NCI-H2029 (cell line): ENCODE results near the gene CAMK1D.

ENCODE experiments used
- DNase-seq: peaks from one replicate; lab custom pipeline; 2025; lab: John Stamatoyannopoulos, UW

CAMK1D gene

GRCh38 chr10:12403119-12403518 is 53.8 kb downstream of the CAMK1D start:
- DNase-seq, result no peak

- peak; percentile 37 for DNase-seq
These were observed 56.3 kb downstream of the CAMK1D start for GRCh38 chr10:12405342-12406320.

GRCh38 chr10:12406764-12407400 is 57.5 kb downstream of the CAMK1D start:
- no peak for DNase-seq

GRCh38 chr10:12408472-12408871 is 59.1 kb downstream of the CAMK1D start:
- DNase-seq, result no peak

GRCh38 chr10:12409161-12409560 is 59.8 kb downstream of the CAMK1D start:
- no peak for DNase-seq

- no peak for DNase-seq
These were observed 60.3 kb downstream of the CAMK1D start for GRCh38 chr10:12409613-12410012.

GRCh38 chr10:12412666-12413368 is 63.5 kb downstream of the CAMK1D start:
- no peak for DNase-seq

GRCh38 chr10:12413369-12413711 is 64.0 kb downstream of the CAMK1D start:
- DNase-seq, result no peak

GRCh38 chr10:12414278-12414989 is 65.1 kb downstream of the CAMK1D start:
- DNase-seq, result no peak

GRCh38 chr10:12416344-12417050 is 67.2 kb downstream of the CAMK1D start:
- no peak for DNase-seq

GRCh38 chr10:12417331-12417730 is 68.0 kb downstream of the CAMK1D start:
- no peak for DNase-seq

- no peak for DNase-seq
These were observed 68.7 kb downstream of the CAMK1D start for GRCh38 chr10:12418000-12418399.

- no peak for DNase-seq
These were observed 69.4 kb downstream of the CAMK1D start for GRCh38 chr10:12418725-12419261.

GRCh38 chr10:12419262-12419847 is 70.0 kb downstream of the CAMK1D start:
- no peak for DNase-seq

- DNase-seq, result no peak
These were observed 71.3 kb downstream of the CAMK1D start for GRCh38 chr10:12420530-12421120.

- DNase-seq, result no peak
These were observed 72.8 kb downstream of the CAMK1D start for GRCh38 chr10:12422189-12422588.

- no peak for DNase-seq
These were observed 74.5 kb downstream of the CAMK1D start for GRCh38 chr10:12423896-12424295.

GRCh38 chr10:12427276-12427675 is 77.9 kb downstream of the CAMK1D start:
- DNase-seq, result no peak

- no peak for DNase-seq
These were observed 79.2 kb downstream of the CAMK1D start for GRCh38 chr10:12428447-12429135.
